HFF-Myc (cell line): ENCODE data around the gene SMARCA2.

Experiments
- DNase-seq: peaks from one replicate; pipeline ENCODE4 v3.0.0-alpha.2; 2011; ENCODE audit warnings: low read depth; ENCODE audit errors: extremely low read depth
- H3K4me3 ChIP-seq: replicated peaks from 2 replicates; pipeline ENCODE4 v1.5.1; 2011; ENCODE audit warnings: low read depth, mild to moderate bottlenecking, control low read depth, low read length
- TF ChIP-seq, protein P1 (sequence below): IDR thresholded peaks from 2 replicates; pipeline ENCODE4 v1.5.1; 2012; ENCODE audit warnings: mild to moderate bottlenecking, low read depth, low read length, control low read depth; ENCODE audit errors: missing control alignments

The SMARCA2 gene

DNA sequence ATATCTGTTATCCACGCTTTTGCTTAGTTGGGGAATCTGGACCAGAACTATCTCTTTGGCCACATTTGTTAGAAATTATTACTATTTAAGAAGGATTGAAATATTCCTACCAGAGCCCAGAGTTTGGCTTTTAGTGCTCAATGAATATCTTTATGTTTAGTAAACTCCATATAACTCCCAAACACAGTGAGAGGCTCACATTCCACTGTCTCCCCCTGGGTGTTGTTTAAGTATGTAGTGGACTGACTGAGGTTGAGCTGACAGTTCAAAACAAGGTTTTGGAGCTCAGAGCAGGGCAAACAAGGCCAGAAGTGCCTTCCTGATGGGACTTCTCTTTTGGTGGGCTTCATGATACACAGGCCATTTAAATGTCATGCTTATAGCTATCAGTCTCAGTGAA, 216.0 kb downstream of the SMARCA2 start:
- no peak overlapping the region for H3K4me3 ChIP-seq
- TF ChIP-seq, protein P1, sequence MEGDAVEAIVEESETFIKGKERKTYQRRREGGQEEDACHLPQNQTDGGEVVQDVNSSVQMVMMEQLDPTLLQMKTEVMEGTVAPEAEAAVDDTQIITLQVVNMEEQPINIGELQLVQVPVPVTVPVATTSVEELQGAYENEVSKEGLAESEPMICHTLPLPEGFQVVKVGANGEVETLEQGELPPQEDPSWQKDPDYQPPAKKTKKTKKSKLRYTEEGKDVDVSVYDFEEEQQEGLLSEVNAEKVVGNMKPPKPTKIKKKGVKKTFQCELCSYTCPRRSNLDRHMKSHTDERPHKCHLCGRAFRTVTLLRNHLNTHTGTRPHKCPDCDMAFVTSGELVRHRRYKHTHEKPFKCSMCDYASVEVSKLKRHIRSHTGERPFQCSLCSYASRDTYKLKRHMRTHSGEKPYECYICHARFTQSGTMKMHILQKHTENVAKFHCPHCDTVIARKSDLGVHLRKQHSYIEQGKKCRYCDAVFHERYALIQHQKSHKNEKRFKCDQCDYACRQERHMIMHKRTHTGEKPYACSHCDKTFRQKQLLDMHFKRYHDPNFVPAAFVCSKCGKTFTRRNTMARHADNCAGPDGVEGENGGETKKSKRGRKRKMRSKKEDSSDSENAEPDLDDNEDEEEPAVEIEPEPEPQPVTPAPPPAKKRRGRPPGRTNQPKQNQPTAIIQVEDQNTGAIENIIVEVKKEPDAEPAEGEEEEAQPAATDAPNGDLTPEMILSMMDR: no peak
- no peak for DNase-seq

DNA sequence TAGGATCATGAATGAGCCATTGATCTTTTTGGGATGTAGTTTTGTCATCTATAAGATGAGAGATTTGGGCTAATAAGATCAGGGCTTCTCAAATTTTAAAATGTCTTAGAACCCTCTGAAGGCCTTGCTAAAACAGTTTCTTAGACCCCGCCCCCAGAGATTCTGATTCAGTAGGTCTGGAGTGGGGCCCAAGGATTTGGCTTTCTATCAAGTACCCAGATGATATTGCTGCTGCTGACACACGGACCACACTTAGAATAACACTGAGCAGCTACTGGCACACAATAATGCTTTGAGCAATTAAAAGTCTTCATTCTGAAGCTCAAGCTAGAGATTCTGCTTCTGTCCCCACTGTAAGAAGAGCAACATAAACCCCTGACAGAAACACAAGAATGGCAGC, 216.7 kb downstream of the SMARCA2 start:
- no peak overlapping the region for H3K4me3 ChIP-seq
- DNase-seq: no peak
- TF ChIP-seq, protein P1: no peak

DNA sequence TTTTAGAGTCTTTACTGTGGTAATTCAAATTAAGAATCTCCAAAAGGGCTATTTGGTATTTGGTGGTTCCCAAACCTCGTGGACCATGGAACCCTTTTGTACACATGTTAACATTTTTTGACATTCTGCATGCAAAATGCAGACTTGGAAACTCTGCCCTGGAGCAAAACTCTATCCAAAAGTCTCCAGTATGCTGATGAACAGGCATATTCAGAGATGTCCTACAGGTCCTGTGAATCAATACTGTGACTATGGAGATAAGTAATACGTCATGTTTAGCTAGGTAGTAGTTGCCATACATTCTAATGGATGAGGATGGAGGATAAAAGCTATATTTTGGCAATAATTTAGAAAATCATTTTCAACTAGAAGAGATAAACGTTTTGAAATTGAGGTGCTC, 218.1 kb downstream of the SMARCA2 start:
- no peak for DNase-seq
- TF ChIP-seq, protein P1: no peak

DNA sequence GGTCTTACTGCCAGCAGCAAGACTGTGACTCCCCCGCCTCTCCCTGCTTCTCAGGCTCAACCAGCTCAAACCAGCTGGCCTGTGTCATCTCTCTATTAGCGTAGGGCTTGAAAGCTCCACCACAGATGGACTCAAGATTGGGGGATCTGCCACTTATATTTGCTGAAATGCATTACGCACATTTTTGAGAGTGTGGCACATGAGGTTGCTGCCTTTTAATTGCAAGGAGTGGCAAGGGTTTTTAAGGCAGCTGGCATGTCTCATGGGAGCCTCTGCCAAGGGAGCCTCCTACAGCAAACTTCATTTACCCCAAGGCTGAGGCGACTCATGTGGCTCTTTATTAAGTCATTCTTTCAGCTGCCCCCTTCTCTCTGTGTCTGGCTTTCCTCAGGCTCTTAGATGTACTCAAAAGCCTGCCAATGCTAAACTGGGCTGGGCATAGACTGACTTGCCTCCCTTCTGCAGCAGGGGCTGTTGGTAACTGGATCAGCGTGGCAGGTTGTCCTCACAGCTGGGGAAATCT, 219.3 kb downstream of the SMARCA2 start:
- TF ChIP-seq, protein P1: no peak
- no peak overlapping the region for H3K4me3 ChIP-seq
- no peak for DNase-seq

More for the DNA sequence above, 218.1 kb downstream of the SMARCA2 start:
- no peak overlapping the region for H3K4me3 ChIP-seq

DNA sequence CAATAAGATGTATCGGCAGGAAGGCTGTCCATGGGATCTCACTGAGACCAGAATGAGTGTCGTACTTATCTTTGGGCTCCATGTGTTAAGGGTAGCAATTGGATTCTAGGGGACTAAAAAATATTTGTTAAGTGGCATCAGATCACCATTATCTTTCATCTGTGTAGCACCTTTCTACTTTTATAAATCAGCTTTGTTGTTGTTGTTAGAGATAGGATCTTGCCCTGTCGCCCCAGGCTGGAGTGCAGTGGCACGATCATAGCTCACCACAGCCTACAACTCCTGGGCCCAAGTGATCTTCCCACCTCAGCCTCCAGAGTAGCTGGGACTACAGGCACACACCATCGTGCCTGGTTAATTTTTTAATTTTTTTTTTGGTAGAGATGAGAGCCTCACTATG, 220.5 kb downstream of the SMARCA2 start:
- DNase-seq: no peak
- no peak overlapping the region for H3K4me3 ChIP-seq

DNA sequence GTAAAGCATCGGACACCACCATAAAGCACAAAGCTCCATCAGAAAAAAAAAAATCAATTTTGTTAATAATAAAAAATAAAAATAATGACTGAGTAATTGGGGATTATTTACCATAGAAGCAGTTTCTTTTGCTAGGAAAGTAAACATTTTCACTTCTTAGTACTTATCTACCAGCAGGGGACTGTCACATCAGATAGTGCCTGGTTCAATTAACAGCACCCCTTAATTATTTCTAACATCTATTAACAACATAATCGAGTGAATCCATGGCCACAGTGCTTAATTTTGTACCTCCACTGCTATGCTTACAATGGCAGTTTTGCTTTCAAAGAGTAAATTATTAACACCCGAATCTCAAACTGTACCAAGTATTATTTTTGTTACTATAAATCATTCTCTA, 221.7 kb downstream of the SMARCA2 start:
- no peak for DNase-seq
- H3K4me3 ChIP-seq: no peak overlapping the region
- TF ChIP-seq, protein P1: no peak

More for the DNA sequence above, 220.5 kb downstream of the SMARCA2 start:
- TF ChIP-seq, protein P1: no peak

DNA sequence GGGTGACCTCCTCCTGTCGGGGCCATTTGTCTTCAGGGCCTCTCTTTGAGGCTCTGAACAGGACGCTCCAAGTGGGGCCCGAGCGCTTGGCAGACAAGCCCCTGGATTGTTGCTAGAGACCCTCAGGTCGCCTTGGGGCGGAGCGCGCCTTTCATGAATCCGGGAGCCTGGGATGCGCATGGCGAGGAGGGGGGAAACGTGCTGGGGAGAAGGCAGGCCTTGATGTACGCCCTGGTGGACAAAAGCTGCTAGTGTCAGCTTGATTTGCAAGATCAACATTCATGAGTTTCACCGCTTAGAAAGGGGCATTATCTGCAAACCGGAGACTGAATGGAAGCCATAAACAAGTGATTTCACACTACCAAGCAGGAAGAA, 226.3 kb downstream of the SMARCA2 start:
- peak overlapping the region; percentile 40 for H3K4me3 ChIP-seq
- peak; percentile 31 for DNase-seq

More for the DNA sequence above, 226.3 kb downstream of the SMARCA2 start:
- TF ChIP-seq, protein P1: peak; percentile 27
